Adipose tissue (tissue), 3 donors: Measurements from ENCODE around the gene UBTD1. TPM values are rescaled to one million over a fixed set of nuclear protein-coding genes. Genes with fewer than 3 reads are reported as not detected.
"Not testable (repeated sequence)": the region's sequence is repeated elsewhere in the genome, so short reads cannot be mapped to it uniquely, and the experiment has no call there.

Experiments used
- H3K27ac ChIP-seq: one replicate; pipeline ENCODE4 v1.5.1; 2013; ENCODE audit warnings: low read depth, low read length
- WGBS, 3 donors: extraction: QIAGEN DNeasy Blood & Tissue Kit; methylation state at CpG; one replicate each; pipeline ENCODE4 v1.1.7; 2013; 5-methylcytosine and 5-hydroxymethylcytosine counted together
- polyA plus RNA-seq, 3 donors: library from polyadenylated mRNA; stranded (reverse); fragments of 200-250 nt; gene quantifications; one replicate each; pipeline ENCODE4 v1.2.3, GENCODE V29; 2013
- donor health status: healthy with polysubstance abuse.
- donor health status: Bipolar disorder and iron deficiency.
- donor health status: healthy.

UBTD1 gene
- polyA plus RNA-seq, 3 donors: 8.0 to 38.8 (median 24.9) TPM

- WGBS, 3 donors: 61 to 92% (median 72%) methylated on average over 2 of the region's 2 CpGs
- no peak overlapping the region for H3K27ac ChIP-seq
Measured at GRCh38 chr10:97475936-97476594, 22.7 kb upstream of the UBTD1 start.

- not testable (repeated sequence) for H3K27ac ChIP-seq
- 80 to 86% (median 83%) methylated on average over 4 of the region's 4 CpGs for WGBS, 3 donors
Measured at GRCh38 chr10:97479410-97479809, 19.3 kb upstream of the UBTD1 start.

GRCh38 chr10:97479939-97480338 lies 18.8 kb upstream of the UBTD1 start:
- no peak overlapping the region for H3K27ac ChIP-seq
- WGBS, 3 donors: 77 to 81% (median 80%) methylated on average over 9 of the region's 9 CpGs

GRCh38 chr10:97481071-97481470 lies 17.7 kb upstream of the UBTD1 start:
- no peak overlapping the region for H3K27ac ChIP-seq
- 89 to 93% (median 93%) methylated on average over 4 of the region's 4 CpGs for WGBS, 3 donors

GRCh38 chr10:97482381-97482780 lies 16.3 kb upstream of the UBTD1 start:
- no peak overlapping the region for H3K27ac ChIP-seq
- WGBS, 3 donors: 85 to 94% (median 94%) methylated on average over 1 of the region's 1 CpG

GRCh38 chr10:97483506-97483905 lies 15.2 kb upstream of the UBTD1 start:
- no peak overlapping the region for H3K27ac ChIP-seq
- WGBS, 3 donors: 54 to 80% (median 69%) methylated on average over 3 of the region's 3 CpGs

GRCh38 chr10:97483921-97484320 lies 14.8 kb upstream of the UBTD1 start:
- H3K27ac ChIP-seq: no peak overlapping the region

GRCh38 chr10:97485647-97486281 lies 13.0 kb upstream of the UBTD1 start:
- 69 to 93% (median 90%) methylated on average over 4 of the region's 4 CpGs for WGBS, 3 donors
- no peak overlapping the region for H3K27ac ChIP-seq

More at GRCh38 chr10:97483921-97484320, 14.8 kb upstream of the UBTD1 start:
- 86 to 95% (median 94%) methylated on average over 1 of the region's 1 CpG for WGBS, 3 donors

- WGBS, 3 donors: 55 to 66% (median 59%) methylated on average over 2 of the region's 2 CpGs
- H3K27ac ChIP-seq: no peak overlapping the region
Measured at GRCh38 chr10:97490592-97490991, 8.1 kb upstream of the UBTD1 start.

- no peak overlapping the region for H3K27ac ChIP-seq
- 22 to 38% (median 37%) methylated on average over 2 of the region's 2 CpGs for WGBS, 3 donors
Measured at GRCh38 chr10:97494151-97494550, 4.6 kb upstream of the UBTD1 start.

GRCh38 chr10:97494863-97495506 lies 3.7 kb upstream of the UBTD1 start:
- H3K27ac ChIP-seq: no peak overlapping the region
- WGBS, 3 donors: 20 to 40% (median 37%) methylated on average over 7 of the region's 7 CpGs

GRCh38 chr10:97497572-97498075 lies 1.1 kb upstream of the UBTD1 start:
- H3K27ac ChIP-seq: no peak overlapping the region
- 0 to 1% (median 0%) methylated on average over 22 of the region's 22 CpGs for WGBS, 3 donors

- WGBS, 3 donors: 0 to 1% (median 1%) methylated on average over 52 to 73 of the region's 73 CpGs
- H3K27ac ChIP-seq: no peak within 1 kb of the TSS
Measured at GRCh38 chr10:97498076-97498840, 466 bp upstream of the UBTD1 start, which contains the start of gene MMS19. MMS19 (minus strand) TSS chr10:97498422; CDS start chr10:97498384, 38 bp downstream.

GRCh38 chr10:97499561-97500296 lies 1.0 kb downstream of the UBTD1 start:
- H3K27ac ChIP-seq: no peak overlapping the region
- WGBS, 3 donors: 1 to 2% (median 1%) methylated on average over 40 to 41 of the region's 41 CpGs

- no peak overlapping the region for H3K27ac ChIP-seq
- WGBS, 3 donors: 35 to 82% (median 58%) methylated on average over 2 of the region's 2 CpGs
Measured at GRCh38 chr10:97500297-97500575, 1.5 kb downstream of the UBTD1 start.

GRCh38 chr10:97502916-97503315 lies 4.2 kb downstream of the UBTD1 start:
- no peak overlapping the region for H3K27ac ChIP-seq
- 94 to 95% (median 94%) methylated on average over 6 of the region's 6 CpGs for WGBS, 3 donors

- no peak overlapping the region for H3K27ac ChIP-seq
- WGBS, 3 donors: 51 to 87% (median 68%) methylated on average over 3 of the region's 3 CpGs
Measured at GRCh38 chr10:97503406-97503805, 4.7 kb downstream of the UBTD1 start.

GRCh38 chr10:97505152-97505551 lies 6.4 kb downstream of the UBTD1 start:
- WGBS, 3 donors: 73 to 87% (median 81%) methylated on average over 1 of the region's 1 CpG
- no peak overlapping the region for H3K27ac ChIP-seq
